Caco-2 (cell line): ENCODE measurements around the gene RSBN1. TPM values are rescaled to one million over a fixed set of nuclear protein-coding genes. Genes with fewer than 3 reads are reported as not detected.

Experiments used
- BruUV-seq: library from RNA; stranded (reverse); fragments of 400-500 nt; replicated peaks from 2 replicates; lab custom pipeline; 2021; lab: Mats Ljungman, UMichigan
- CTCF ChIA-PET: fragments of 300-600 bp; sonication (Branson Sonifier 250); formaldehyde crosslinking; loops from one replicate; lab custom pipeline; 2022; ENCODE audit warnings: antibody characterized with exemption; lab: Charles Lee
- POLR2A ChIA-PET: fragments of 300-600 bp; sonication (Branson Sonifier 250); formaldehyde crosslinking; loops from one replicate; lab custom pipeline; 2022; ENCODE audit warnings: antibody characterized with exemption; lab: Charles Lee
- DNase-seq, 2 experiments: peaks; one replicate each; pipeline versions ENCODE4 v3.0.0 to v3.0.0-alpha.2; 2020 to 2022
- H3K27me3 ChIP-seq: replicated peaks from 2 replicates; pipeline ENCODE4 v1.6.0; 2011; ENCODE audit warnings: low read length; ENCODE audit not compliant: control insufficient read depth, insufficient read depth
- H3K36me3 ChIP-seq: 2 replicates; pipeline ENCODE4 v1.5.1; 2011; ENCODE audit warnings: low read length; ENCODE audit not compliant: control insufficient read depth, insufficient read depth
- H3K4me1 ChIP-seq: fragments of 250-450 bp; sonication (Bioruptor Pico); 2 replicates; pipeline ENCODE4 v1.5.1; 2020; ENCODE audit warnings: mild to moderate bottlenecking
- H3K4me3 ChIP-seq: 2 replicates; pipeline ENCODE4 v1.5.1; 2011; ENCODE audit warnings: low read depth, mild to moderate bottlenecking, control low read depth, low read length
- H3K9me3 ChIP-seq: fragments of 250-450 bp; sonication (Bioruptor Pico); 2 replicates; pipeline ENCODE4 v1.5.1; 2020; ENCODE audit warnings: mild to moderate bottlenecking, moderate library complexity
- H3K27ac Mint-ChIP-seq: one replicate; pipeline ENCODE4 v1.8.0; 2022; ENCODE audit warnings: mixed read lengths; ENCODE audit not compliant: unreplicated experiment
- H3K27me3 Mint-ChIP-seq: one replicate; pipeline ENCODE4 v1.8.0; 2022; ENCODE audit warnings: mixed read lengths; ENCODE audit not compliant: insufficient read depth, unreplicated experiment
- H3K36me3 Mint-ChIP-seq: one replicate; pipeline ENCODE4 v1.8.0; 2022; ENCODE audit warnings: mild to moderate bottlenecking, mixed read lengths; ENCODE audit not compliant: insufficient read depth, unreplicated experiment
- H3K4me1 Mint-ChIP-seq: one replicate; pipeline ENCODE4 v1.8.0; 2022; ENCODE audit warnings: low read depth, mixed read lengths; ENCODE audit not compliant: unreplicated experiment
- H3K4me3 Mint-ChIP-seq: one replicate; pipeline ENCODE4 v1.8.0; 2022; ENCODE audit warnings: mild to moderate bottlenecking, moderate library complexity, mixed read lengths; ENCODE audit not compliant: unreplicated experiment
- H3K9me3 Mint-ChIP-seq: one replicate; pipeline ENCODE4 v1.8.0; 2022; ENCODE audit warnings: mixed read lengths; ENCODE audit not compliant: unreplicated experiment
- intact Hi-C: fragments of 100-400 bp; cut with micrococcal nuclease; formaldehyde crosslinking; loops from one replicate; pipeline ENCODE4 v1.10.0; 2022; ENCODE audit not compliant: unreplicated experiment
- total RNA-seq: library from RNA; stranded (reverse); gene quantifications from 2 replicates; pipeline ENCODE4 v1.2.3, GENCODE V29; 2022
- TF ChIP-seq, protein P1 (sequence below), 2 experiments: fragments of 200-600 bp in 1 of 2; IDR thresholded peaks; 1 replicate in 1 of 2; 2 replicates in 1 of 2; pipeline versions ENCODE4 v1.5.1 to v1.8.0; 2011 to 2022; ENCODE audit warnings: antibody characterized with exemption in 1 of 2, control low read depth in 1 of 2, inconsistent platforms in 1 of 2, low read depth in 1 of 2, low read length in 1 of 2, mild to moderate bottlenecking in 1 of 2, moderate library complexity in 1 of 2; ENCODE audit not compliant: insufficient read depth in 1 of 2, severe bottlenecking in 1 of 2, unreplicated experiment in 1 of 2

Gene RSBN1
- total RNA-seq, 1 experiment from 2014 or later, result 7.3 TPM

DNA sequence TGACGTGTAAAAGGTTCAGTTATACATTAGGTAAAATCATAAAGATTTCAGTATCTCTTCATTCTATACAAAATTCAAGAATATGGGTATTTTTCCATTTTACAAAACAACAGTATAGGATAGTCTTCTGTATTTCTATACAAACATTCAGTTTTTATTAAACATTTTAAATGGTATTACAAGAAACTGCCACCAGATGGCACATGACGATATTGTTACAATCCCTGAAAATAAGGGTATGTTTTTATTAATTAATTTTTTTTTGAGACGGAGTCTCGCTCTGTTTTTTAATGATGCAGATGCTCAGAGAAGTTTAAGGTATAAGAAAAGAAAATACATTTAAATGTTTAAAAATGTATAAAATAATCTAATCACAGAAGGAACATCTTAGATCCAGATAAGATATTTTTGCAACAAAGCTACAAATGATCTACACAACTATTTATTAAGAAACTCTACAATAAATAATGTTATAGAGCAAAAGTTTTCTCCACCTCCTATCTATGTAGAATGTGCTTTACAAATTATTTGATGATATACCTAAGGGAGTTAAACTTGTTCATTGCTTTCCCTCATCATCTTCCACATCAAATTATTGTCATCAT is 23.5 kb upstream of the RSBN1 start:
- no peaks in the 10 kb centered on the region for H3K9me3 ChIP-seq
- ChIA-PET CTCF (interaction anchor here (1.5 kb wide), 1 partner anchor 128 kb away, joined by 5 read pairs; no protein-coding TSS in a partner anchor), POLR2A (interaction anchor here (0.9 kb wide), 1 partner anchor 68 kb away, joined by 3 read pairs; no protein-coding TSS in a partner anchor)
- TF ChIP-seq, protein P1, sequence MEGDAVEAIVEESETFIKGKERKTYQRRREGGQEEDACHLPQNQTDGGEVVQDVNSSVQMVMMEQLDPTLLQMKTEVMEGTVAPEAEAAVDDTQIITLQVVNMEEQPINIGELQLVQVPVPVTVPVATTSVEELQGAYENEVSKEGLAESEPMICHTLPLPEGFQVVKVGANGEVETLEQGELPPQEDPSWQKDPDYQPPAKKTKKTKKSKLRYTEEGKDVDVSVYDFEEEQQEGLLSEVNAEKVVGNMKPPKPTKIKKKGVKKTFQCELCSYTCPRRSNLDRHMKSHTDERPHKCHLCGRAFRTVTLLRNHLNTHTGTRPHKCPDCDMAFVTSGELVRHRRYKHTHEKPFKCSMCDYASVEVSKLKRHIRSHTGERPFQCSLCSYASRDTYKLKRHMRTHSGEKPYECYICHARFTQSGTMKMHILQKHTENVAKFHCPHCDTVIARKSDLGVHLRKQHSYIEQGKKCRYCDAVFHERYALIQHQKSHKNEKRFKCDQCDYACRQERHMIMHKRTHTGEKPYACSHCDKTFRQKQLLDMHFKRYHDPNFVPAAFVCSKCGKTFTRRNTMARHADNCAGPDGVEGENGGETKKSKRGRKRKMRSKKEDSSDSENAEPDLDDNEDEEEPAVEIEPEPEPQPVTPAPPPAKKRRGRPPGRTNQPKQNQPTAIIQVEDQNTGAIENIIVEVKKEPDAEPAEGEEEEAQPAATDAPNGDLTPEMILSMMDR (IDR thresholded peaks at IDR 0.05; ENCODE audit: insufficient read depth in 1 of 2, low read depth in 1 of 2, low read length in 1 of 2, severe bottlenecking in 1 of 2, unreplicated experiment in 1 of 2), result peak in 1 of 2 experiments; percentile 37
- intact Hi-C loops, result loop anchor here (1.0 to 10.0 kb wide), 3 partner anchors 70 to 449 kb away; partner anchors contain the start of gene DCLRE1B
- H3K4me3 Mint-ChIP-seq, result no peak overlapping the region
- no peaks in the 10 kb centered on the region for H3K27me3 ChIP-seq
- no peak overlapping the region for H3K4me3 ChIP-seq
- H3K4me1 ChIP-seq, result no peaks in the 10 kb centered on the region
- H3K27me3 Mint-ChIP-seq, result peaks cover 8% of the 10 kb centered on the region
- no peak overlapping the region for H3K27ac Mint-ChIP-seq
- no peaks in the 10 kb centered on the region for H3K4me1 Mint-ChIP-seq
- H3K36me3 ChIP-seq, result no peaks in the 10 kb centered on the region
- no peaks in the 10 kb centered on the region for H3K36me3 Mint-ChIP-seq
- no peaks in the 10 kb centered on the region for H3K9me3 Mint-ChIP-seq
- DNase-seq, result peak in 1 of 2 experiments; percentile 37
- no TSS peak for BruUV-seq

GRCh38 chr1:113834716-113835115 is 22.4 kb upstream of the RSBN1 start:
- Mint-ChIP-seq H3K4me1 (no peaks in the 10 kb centered on the region), H3K36me3 (no peaks in the 10 kb centered on the region), H3K27me3 (peaks cover 8% of the 10 kb centered on the region), H3K9me3 (no peaks in the 10 kb centered on the region), H3K27ac (no peak overlapping the region), H3K4me3 (no peak overlapping the region)
- Histone ChIP-seq H3K36me3 (no peaks in the 10 kb centered on the region), H3K4me1 (no peaks in the 10 kb centered on the region), H3K27me3 (no peaks in the 10 kb centered on the region), H3K9me3 (no peaks in the 10 kb centered on the region), H3K4me3 (no peak overlapping the region)
- intact Hi-C loops, result loop anchor here (1.0 to 10.0 kb wide), 3 partner anchors 71 to 450 kb away; partner anchors contain the start of gene DCLRE1B
- TF ChIP-seq, protein P1 (IDR thresholded peaks at IDR 0.05; ENCODE audit: insufficient read depth in 1 of 2, low read depth in 1 of 2, low read length in 1 of 2, severe bottlenecking in 1 of 2, unreplicated experiment in 1 of 2), result no peak
- POLR2A ChIA-PET, result no interaction called here
- BruUV-seq, result no TSS peak
- DNase-seq, result no peak
- CTCF ChIA-PET, result no interaction called here

- H3K4me3 Mint-ChIP-seq, result no peak overlapping the region
- no peak overlapping the region for H3K4me3 ChIP-seq
- ChIA-PET POLR2A (no interaction called here), CTCF (no interaction called here)
- no peaks in the 10 kb centered on the region for H3K4me1 ChIP-seq
- no peaks in the 10 kb centered on the region for H3K36me3 ChIP-seq
- no peaks in the 10 kb centered on the region for H3K36me3 Mint-ChIP-seq
- no peaks in the 10 kb centered on the region for H3K9me3 Mint-ChIP-seq
- no peak overlapping the region for H3K27ac Mint-ChIP-seq
- no peaks in the 10 kb centered on the region for H3K9me3 ChIP-seq
- H3K27me3 Mint-ChIP-seq, result peaks cover 8% of the 10 kb centered on the region
- no peaks in the 10 kb centered on the region for H3K27me3 ChIP-seq
- BruUV-seq, result no TSS peak
- TF ChIP-seq, protein P1 (IDR thresholded peaks at IDR 0.05; ENCODE audit: insufficient read depth in 1 of 2, low read depth in 1 of 2, low read length in 1 of 2, severe bottlenecking in 1 of 2, unreplicated experiment in 1 of 2), result no peak
- intact Hi-C loops, result loop anchor here (10.0 kb wide), 1 partner anchor 455 kb away; no protein-coding TSS in a partner anchor
- DNase-seq, result no peak
- no peaks in the 10 kb centered on the region for H3K4me1 Mint-ChIP-seq
Measured at GRCh38 chr1:113830039-113830438, 17.8 kb upstream of the RSBN1 start.
